Type B pancreatic cell (in vitro differentiated cells): ENCODE measurements around the gene TMEM44. TPM values are rescaled to one million over a fixed set of nuclear protein-coding genes. Genes with fewer than 3 reads are reported as not detected.

Experiments used
- DNase-seq: peaks from one replicate; pipeline ENCODE4 v3.0.0; 2021; ENCODE audit warnings: mixed read lengths; ENCODE audit not compliant: unreplicated experiment; ENCODE audit errors: extremely low spot score
- H3K27ac Mint-ChIP-seq: 2 replicates; pipeline ENCODE4 v1.8.0; 2021; ENCODE audit warnings: mild to moderate bottlenecking, mixed read lengths
- H3K27me3 Mint-ChIP-seq: 2 replicates; pipeline ENCODE4 v1.8.0; 2021; ENCODE audit warnings: mixed read lengths
- H3K36me3 Mint-ChIP-seq: 2 replicates; pipeline ENCODE4 v1.8.0; 2021; ENCODE audit warnings: mixed read lengths
- H3K4me1 Mint-ChIP-seq: one replicate; pipeline ENCODE4 v1.8.0; 2021; ENCODE audit warnings: mixed read lengths; ENCODE audit not compliant: unreplicated experiment
- H3K4me3 Mint-ChIP-seq: 2 replicates; pipeline ENCODE4 v1.8.0; 2021; ENCODE audit warnings: mild to moderate bottlenecking, mixed read lengths
- H3K9me3 Mint-ChIP-seq: 2 replicates; pipeline ENCODE4 v1.8.0; 2021; ENCODE audit warnings: mixed read lengths
- CTCF ChIP-seq: fragments of 200-600 bp; sonication (generic); conservative IDR thresholded peaks from 2 replicates; pipeline ENCODE4 v1.5.0; 2021; ENCODE audit warnings: antibody characterized with exemption, mild to moderate bottlenecking
- total RNA-seq: library from RNA; stranded (reverse); gene quantifications from 2 replicates; pipeline ENCODE4 v1.2.1, GENCODE V29; 2021; ENCODE audit warnings: low replicate concordance

TMEM44 gene
- total RNA-seq, 1 donor from 2014 or later, result 22.8 TPM

GRCh38 chr3:194561306-194561974 lies 71.8 kb downstream of the TMEM44 start:
- Mint-ChIP-seq H3K4me3 (no peak overlapping the region), H3K4me1 (no peaks in the 10 kb centered on the region), H3K9me3 (no peaks in the 10 kb centered on the region), H3K27ac (no peak overlapping the region), H3K36me3 (no peaks in the 10 kb centered on the region), H3K27me3 (no peaks in the 10 kb centered on the region)
- TF ChIP-seq CTCF, result no peak
- DNase-seq, result no peak

DNA sequence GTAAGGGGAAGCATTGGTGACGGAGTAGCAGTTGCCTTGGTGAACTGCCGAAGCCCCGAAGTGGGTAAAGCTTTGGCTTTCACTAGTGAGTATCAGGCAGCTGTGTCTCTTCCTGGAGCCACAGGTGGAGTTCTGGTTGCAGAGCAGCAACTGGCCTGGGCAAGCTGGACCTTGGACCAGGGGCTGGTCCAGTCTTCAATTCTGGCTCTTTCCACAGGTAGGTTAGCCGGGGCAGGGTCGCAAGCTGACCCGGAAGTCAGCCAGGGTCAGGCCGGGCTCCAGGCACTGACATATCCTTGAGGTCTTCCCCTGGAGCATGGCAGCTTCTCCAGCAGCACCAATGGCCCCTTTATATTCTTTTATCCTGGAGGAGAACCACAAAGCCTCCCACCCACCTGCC lies 73.2 kb downstream of the TMEM44 start:
- no peaks in the 10 kb centered on the region for H3K36me3 Mint-ChIP-seq

DNA sequence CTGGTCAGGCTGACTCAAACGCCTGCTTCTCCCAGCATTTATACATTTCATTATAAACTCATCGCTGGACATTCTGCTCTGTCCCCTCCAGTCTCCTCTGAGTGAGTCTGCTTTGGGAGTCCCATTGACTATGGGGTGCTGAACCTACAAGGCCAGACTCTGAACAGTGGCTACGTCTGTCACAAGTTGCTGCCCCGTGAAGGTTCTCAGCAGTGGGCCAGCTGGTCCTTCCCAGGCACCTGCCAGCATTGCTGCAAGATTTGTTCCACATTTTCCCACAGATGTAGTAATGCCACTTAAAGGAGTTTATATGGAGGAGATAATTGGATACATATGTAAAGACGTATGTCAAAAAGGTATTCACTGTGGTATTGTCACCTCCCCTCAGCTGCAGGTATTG lies 73.7 kb downstream of the TMEM44 start:
- no peak overlapping the region for H3K27ac Mint-ChIP-seq
- no peaks in the 10 kb centered on the region for H3K9me3 Mint-ChIP-seq
- no peaks in the 10 kb centered on the region for H3K27me3 Mint-ChIP-seq
- no peak for DNase-seq
- H3K36me3 Mint-ChIP-seq, result no peaks in the 10 kb centered on the region
- H3K4me1 Mint-ChIP-seq, result peaks cover 9% of the 10 kb centered on the region
- TF ChIP-seq CTCF, result no peak
- no peak overlapping the region for H3K4me3 Mint-ChIP-seq

More for the DNA sequence above, 73.2 kb downstream of the TMEM44 start:
- no peaks in the 10 kb centered on the region for H3K27me3 Mint-ChIP-seq
- H3K9me3 Mint-ChIP-seq, result no peaks in the 10 kb centered on the region
- no peak overlapping the region for H3K27ac Mint-ChIP-seq
- H3K4me3 Mint-ChIP-seq, result no peak overlapping the region
- TF ChIP-seq CTCF, result no peak
- no peak for DNase-seq
- peaks cover 7% of the 10 kb centered on the region for H3K4me1 Mint-ChIP-seq

DNA sequence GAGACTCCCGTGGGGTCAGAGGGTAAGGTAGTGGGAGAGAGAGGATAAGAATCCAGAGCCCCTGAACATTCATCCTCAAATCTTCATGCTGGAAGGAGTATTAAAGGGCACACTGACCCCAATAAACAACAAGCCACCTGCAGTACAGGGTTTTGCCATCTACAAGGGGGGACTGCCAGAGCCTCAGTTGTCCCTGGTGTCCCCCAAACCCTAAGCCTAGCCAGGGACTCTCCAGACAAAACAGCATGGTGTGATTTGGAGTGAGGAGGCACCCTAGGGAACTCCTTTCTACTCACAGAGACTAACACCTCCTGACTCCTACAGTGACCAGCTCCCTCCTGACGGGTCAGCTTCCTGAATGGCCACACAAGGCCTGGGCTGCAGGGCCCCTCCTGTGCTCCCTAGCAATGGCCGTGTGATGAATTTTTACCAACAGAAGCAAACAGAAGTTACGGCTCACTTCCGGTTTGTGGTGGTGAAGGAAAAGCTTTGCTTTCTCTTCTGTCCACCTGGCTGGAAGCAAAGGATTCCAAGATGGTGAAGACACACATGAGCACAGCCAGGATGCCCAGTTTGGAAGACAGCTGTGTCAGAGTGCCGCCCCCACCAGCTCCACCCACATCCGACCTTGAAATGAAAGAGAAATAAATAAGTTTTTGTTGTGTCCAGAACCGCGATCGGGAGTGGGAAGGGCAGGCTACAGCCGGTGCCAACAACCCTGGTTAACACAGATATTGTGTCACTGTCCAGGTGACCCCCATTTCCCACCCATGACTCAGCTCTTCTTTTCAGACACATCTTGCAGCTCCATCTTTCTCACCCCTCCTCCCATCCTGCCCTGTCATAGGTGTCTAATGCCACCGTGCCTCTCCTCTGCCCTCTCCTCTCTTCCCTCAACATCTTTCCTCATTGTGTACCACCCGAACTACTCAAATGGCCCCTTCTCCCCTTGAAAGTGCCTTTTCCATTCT lies 76.8 kb downstream of the TMEM44 start:
- no peak for TF ChIP-seq CTCF
- Mint-ChIP-seq H3K36me3 (no peaks in the 10 kb centered on the region), H3K4me1 (peaks cover 14% of the 10 kb centered on the region), H3K4me3 (no peak overlapping the region), H3K27ac (no peak overlapping the region), H3K9me3 (no peaks in the 10 kb centered on the region), H3K27me3 (no peaks in the 10 kb centered on the region)
- no peak for DNase-seq

GRCh38 chr3:194555175-194556062 lies 77.8 kb downstream of the TMEM44 start:
- H3K27ac Mint-ChIP-seq, result no peak overlapping the region
- no peak for DNase-seq
- H3K27me3 Mint-ChIP-seq, result no peaks in the 10 kb centered on the region
- H3K9me3 Mint-ChIP-seq, result no peaks in the 10 kb centered on the region
- no peak overlapping the region for H3K4me3 Mint-ChIP-seq
- H3K36me3 Mint-ChIP-seq, result no peaks in the 10 kb centered on the region
- TF ChIP-seq CTCF, result no peak
- H3K4me1 Mint-ChIP-seq, result peaks cover 18% of the 10 kb centered on the region
